CD4-positive, alpha-beta memory T cell (primary cell): ENCODE measurements around the gene LRFN4. TPM values are rescaled to one million over a fixed set of nuclear protein-coding genes. Genes with fewer than 3 reads are reported as not detected.

ENCODE experiments used
- CTCF ChIA-PET: fragments of 350-600 bp; sonication (Branson Sonifier 250); formaldehyde crosslinking; loops from one replicate; lab custom pipeline; 2021; ENCODE audit warnings: inconsistent platforms; ENCODE audit not compliant: partially characterized antibody; lab: Charles Lee
- POLR2A ChIA-PET: fragments of 350-600 bp; sonication (Branson Sonifier 250); formaldehyde crosslinking; loops from one replicate; lab custom pipeline; 2021; ENCODE audit not compliant: partially characterized antibody; lab: Charles Lee
- DNase-seq, 5 donors: peaks; one replicate each; pipeline versions ENCODE4 v3.0.0 to v3.0.0-alpha.2; 2020 to 2022; ENCODE audit warnings: mixed read lengths in 1 of 5
- H3K27ac ChIP-seq: one replicate; pipeline ENCODE4 v1.7.0; 2013; ENCODE audit warnings: low read depth, low read length
- H3K27me3 ChIP-seq: 2 replicates; pipeline ENCODE4 v1.7.0; 2013; ENCODE audit warnings: mild to moderate bottlenecking, low read length, moderate library complexity; ENCODE audit not compliant: insufficient read depth
- H3K36me3 ChIP-seq: 2 replicates; pipeline ENCODE4 v1.7.0; 2013; ENCODE audit warnings: mild to moderate bottlenecking, low read length, moderate library complexity; ENCODE audit not compliant: insufficient read depth
- H3K4me1 ChIP-seq: 2 replicates; pipeline ENCODE4 v1.7.0; 2013; ENCODE audit warnings: mild to moderate bottlenecking, low read length, moderate library complexity; ENCODE audit not compliant: insufficient read depth
- H3K4me3 ChIP-seq, 2 donors: one replicate each; pipeline ENCODE4 v1.7.0; 2013; ENCODE audit warnings: low read length in 2 of 2, mild to moderate bottlenecking in 1 of 2
- H3K9me3 ChIP-seq, 2 donors: one replicate each; pipeline ENCODE4 v1.7.0; 2013; ENCODE audit warnings: low read length in 2 of 2, control low read depth in 1 of 2; ENCODE audit not compliant: control insufficient read depth in 1 of 2
- H3K27ac Mint-ChIP-seq, 7 donors: one replicate each; pipeline ENCODE4 v1.8.0; 2020 to 2021; ENCODE audit warnings: mixed read lengths in 7 of 7, mild to moderate bottlenecking in 6 of 7, inconsistent platforms in 3 of 7, moderate library complexity in 3 of 7
- H3K27me3 Mint-ChIP-seq, 2 donors: one replicate each; pipeline ENCODE4 v1.8.0; 2020 to 2021; ENCODE audit warnings: mixed read lengths in 2 of 2
- H3K36me3 Mint-ChIP-seq, 2 donors: one replicate each; pipeline ENCODE4 v1.8.0; 2020 to 2021; ENCODE audit warnings: mixed read lengths in 2 of 2, inconsistent platforms in 1 of 2, mild to moderate bottlenecking in 1 of 2
- H3K4me1 Mint-ChIP-seq, 4 donors: one replicate each; pipeline ENCODE4 v1.8.0; 2020 to 2021; ENCODE audit warnings: mixed read lengths in 4 of 4, mild to moderate bottlenecking in 1 of 4
- H3K4me3 Mint-ChIP-seq, 8 donors: one replicate each; pipeline ENCODE4 v1.8.0; 2020 to 2021; ENCODE audit warnings: mixed read lengths in 8 of 8, mild to moderate bottlenecking in 7 of 8, moderate library complexity in 6 of 8, inconsistent platforms in 3 of 8
- H3K9me3 Mint-ChIP-seq, 8 donors: one replicate each; pipeline ENCODE4 v1.8.0; 2020 to 2021; ENCODE audit warnings: mixed read lengths in 8 of 8, mild to moderate bottlenecking in 5 of 8, inconsistent platforms in 3 of 8, moderate library complexity in 1 of 8
- intact Hi-C: fragments of 100-400 bp; cut with micrococcal nuclease; formaldehyde crosslinking; loops from one replicate; pipeline ENCODE4 v1.15.1; 2023
- polyA plus RNA-seq, 2 donors: library from polyadenylated mRNA; unstranded; fragments of 300-500 nt; fragmentation: Illumina TruSeq; gene quantifications; one replicate each; pipeline ENCODE4 v1.2.3, GENCODE V29; 2021
- total RNA-seq, 2 experiments: library from RNA; stranded (reverse); gene quantifications; one replicate each; pipeline ENCODE4 v1.2.3, GENCODE V29; 2021

Gene LRFN4
- total and polyA plus RNA-seq, 4 experiments from 2014 or later, result 0.42 to 5.3 (median 4.0) TPM

DNA sequence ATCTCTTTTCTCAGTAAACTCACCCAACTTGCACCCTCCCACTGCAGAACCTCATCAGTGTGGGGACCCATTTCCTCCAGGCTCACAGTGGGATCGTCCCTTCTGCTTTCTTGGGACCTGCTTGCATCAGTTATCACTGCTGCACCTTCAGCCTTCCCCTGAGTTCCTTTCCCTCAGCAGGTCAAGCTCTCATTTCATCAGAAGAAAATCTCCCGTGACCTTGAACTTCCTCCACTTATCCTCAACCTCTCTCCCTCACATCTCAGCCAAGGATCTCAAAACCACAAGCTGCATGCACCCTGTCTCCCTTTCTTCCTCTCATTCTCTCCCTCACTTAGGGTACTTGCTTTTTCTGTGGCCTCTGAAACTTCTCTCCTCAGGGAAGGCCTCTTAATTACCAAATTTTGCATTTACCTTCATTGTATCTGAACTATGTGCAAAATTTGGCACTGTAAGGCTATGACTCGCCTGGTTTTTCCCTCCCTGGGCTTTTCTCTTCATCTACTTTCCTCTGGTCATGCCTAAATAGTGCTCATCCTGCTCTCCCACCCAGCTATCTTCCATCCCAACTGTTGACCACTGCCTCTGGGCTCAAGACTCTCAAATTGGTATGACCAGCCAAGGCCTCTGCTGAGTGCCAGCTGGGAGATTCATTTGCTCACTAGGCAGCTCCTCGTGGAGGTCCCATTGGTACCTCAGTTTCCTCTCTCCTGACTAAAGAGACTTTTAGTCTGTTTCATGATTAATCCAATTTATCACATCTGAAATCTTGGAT, 16.4 kb upstream of the LRFN4 start:
- H3K4me1 Mint-ChIP-seq, result peaks cover 34 to 59% (median 45%) of the 10 kb centered on the region in 4 donors

DNA sequence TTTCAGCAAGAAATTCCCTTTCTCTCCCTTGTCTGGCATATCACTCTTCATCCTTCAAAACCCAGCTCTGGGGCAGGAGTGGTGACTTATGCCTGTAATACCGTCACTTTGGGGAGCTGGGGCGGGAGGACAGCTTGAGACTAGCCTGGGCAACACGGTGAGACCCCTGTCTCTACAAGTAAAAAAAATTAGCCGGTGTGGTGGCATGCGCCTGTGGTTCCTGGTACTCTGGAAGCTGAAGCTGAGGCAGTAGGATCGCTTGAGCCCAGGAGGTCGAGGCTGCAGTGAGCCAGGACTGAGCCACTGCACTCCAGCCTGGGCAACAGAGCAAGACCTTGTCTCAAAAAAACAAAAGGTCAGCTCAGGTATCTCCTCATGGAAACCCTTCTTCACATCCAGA, 15.0 kb upstream of the LRFN4 start:
- peak overlapping the region; percentile 97 for H3K27ac ChIP-seq
- H3K4me3 Mint-ChIP-seq, result peak overlapping the region; percentile 87 to 96 (median 92)

More for the DNA sequence above, 16.4 kb upstream of the LRFN4 start:
- Mint-ChIP-seq H3K27me3 (no peaks in the 10 kb centered on the region), H3K36me3 (peaks cover 8 to 38% of the 10 kb centered on the region in 2 donors), H3K4me3 (peak overlapping the region in 5 of 8 donors; percentile 7 to 92 (median 9)), H3K9me3 (peaks cover 0 to 5% (median 0%) of the 10 kb centered on the region in 8 donors), H3K27ac (peak overlapping the region; percentile 20 to 98 (median 77))
- Histone ChIP-seq H3K36me3 (peaks cover 6% of the 10 kb centered on the region), H3K4me1 (peaks cover 50% of the 10 kb centered on the region), H3K4me3 (no peak overlapping the region), H3K27ac (peak overlapping the region; percentile 19), H3K27me3 (no peaks in the 10 kb centered on the region), H3K9me3 (no peaks in the 10 kb centered on the region)
- DNase-seq, result no peak
- intact Hi-C loops, result no loop called here
- ChIA-PET CTCF (interaction anchor here (0.7 kb wide), 1 partner anchor 143 kb away, joined by 3 read pairs; no protein-coding TSS in a partner anchor), POLR2A (interaction anchor here (1.2 kb wide), 1 partner anchor 285 kb away, joined by 3 read pairs; no protein-coding TSS in a partner anchor)

DNA sequence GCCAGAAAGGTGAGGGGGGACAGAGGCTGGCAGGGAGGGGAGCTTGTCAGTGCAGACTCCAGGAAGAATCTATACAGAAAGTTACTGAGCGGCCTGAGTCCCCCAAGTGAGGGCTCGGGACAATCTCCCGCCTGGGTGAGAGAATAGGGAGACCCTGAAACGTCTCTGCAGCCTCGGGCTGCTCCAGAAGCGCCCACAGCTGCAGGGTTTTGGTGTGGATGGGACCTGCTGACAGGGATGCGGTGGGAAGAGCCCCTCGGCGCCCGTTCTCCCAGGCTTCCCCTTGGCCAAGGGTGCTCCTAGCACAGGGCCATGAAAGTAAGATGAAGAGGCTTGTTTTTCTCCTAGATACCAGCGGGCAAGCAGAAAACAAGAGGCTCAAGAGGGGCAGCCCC, 14.4 kb upstream of the LRFN4 start:
- intact Hi-C loops, result loop anchor here (2.0 kb wide), 2 partner anchors 250 to 404 kb away; partner anchors contain the start of genes CCDC87, CCS and MRPL11
- peaks cover 8 to 48% of the 10 kb centered on the region in 2 donors for H3K36me3 Mint-ChIP-seq
- H3K4me3 ChIP-seq, result peak overlapping the region; percentile 32 to 88
- peaks cover 50% of the 10 kb centered on the region for H3K4me1 ChIP-seq
- peak overlapping the region; percentile 97 for H3K27ac ChIP-seq
- H3K4me1 Mint-ChIP-seq, result peaks cover 34 to 59% (median 45%) of the 10 kb centered on the region in 4 donors
- ChIA-PET POLR2A (interaction anchor here (0.6 to 6.0 kb wide), 32 partner anchors 9 to 1224 kb away, joined by 3 to 122 read pairs (median 5); partner anchors contain the start of genes ACTN3, BRMS1, DPP3 and KDM2A), CTCF (interaction anchor here (0.9 to 1.8 kb wide), 3 partner anchors 10 to 164 kb away, joined by 3 to 6 read pairs (median 3); no protein-coding TSS in a partner anchor)
- H3K4me3 Mint-ChIP-seq, result peak overlapping the region; percentile 87 to 96 (median 92)
- H3K27me3 Mint-ChIP-seq, result no peaks in the 10 kb centered on the region
- no peaks in the 10 kb centered on the region for H3K9me3 ChIP-seq
- H3K27me3 ChIP-seq, result no peaks in the 10 kb centered on the region
- H3K9me3 Mint-ChIP-seq, result peaks cover 0 to 5% (median 0%) of the 10 kb centered on the region in 8 donors
- peak in 1 of 5 donors; percentile 35 for DNase-seq
- peaks cover 11% of the 10 kb centered on the region for H3K36me3 ChIP-seq
- peak overlapping the region; percentile 91 to 98 (median 96) for H3K27ac Mint-ChIP-seq

More for the DNA sequence above, 15.0 kb upstream of the LRFN4 start:
- H3K9me3 ChIP-seq, result no peaks in the 10 kb centered on the region
- ChIA-PET POLR2A (interaction anchor here (0.6 to 6.0 kb wide), 17 partner anchors 8 to 530 kb away, joined by 3 to 122 read pairs (median 6); partner anchors contain the start of genes ACTN3, DPP3, KDM2A and RBM14), CTCF (interaction anchor here (0.7 to 1.8 kb wide), 3 partner anchors 9 to 163 kb away, joined by 3 to 6 read pairs (median 4); no protein-coding TSS in a partner anchor)
- H3K36me3 ChIP-seq, result peaks cover 11% of the 10 kb centered on the region
- peak overlapping the region; percentile 91 to 98 (median 96) for H3K27ac Mint-ChIP-seq
- intact Hi-C loops, result loop anchor here (2.0 kb wide), 2 partner anchors 249 to 403 kb away; partner anchors contain the start of genes CCDC87, CCS and MRPL11
- peaks cover 8 to 46% of the 10 kb centered on the region in 2 donors for H3K36me3 Mint-ChIP-seq
- no peaks in the 10 kb centered on the region for H3K27me3 Mint-ChIP-seq
- H3K4me1 Mint-ChIP-seq, result peaks cover 34 to 59% (median 45%) of the 10 kb centered on the region in 4 donors
- H3K9me3 Mint-ChIP-seq, result peaks cover 0 to 5% (median 0%) of the 10 kb centered on the region in 8 donors
- DNase-seq, result no peak
- H3K4me3 ChIP-seq, result peak overlapping the region; percentile 32 to 88
- H3K27me3 ChIP-seq, result no peaks in the 10 kb centered on the region
- peaks cover 50% of the 10 kb centered on the region for H3K4me1 ChIP-seq

DNA sequence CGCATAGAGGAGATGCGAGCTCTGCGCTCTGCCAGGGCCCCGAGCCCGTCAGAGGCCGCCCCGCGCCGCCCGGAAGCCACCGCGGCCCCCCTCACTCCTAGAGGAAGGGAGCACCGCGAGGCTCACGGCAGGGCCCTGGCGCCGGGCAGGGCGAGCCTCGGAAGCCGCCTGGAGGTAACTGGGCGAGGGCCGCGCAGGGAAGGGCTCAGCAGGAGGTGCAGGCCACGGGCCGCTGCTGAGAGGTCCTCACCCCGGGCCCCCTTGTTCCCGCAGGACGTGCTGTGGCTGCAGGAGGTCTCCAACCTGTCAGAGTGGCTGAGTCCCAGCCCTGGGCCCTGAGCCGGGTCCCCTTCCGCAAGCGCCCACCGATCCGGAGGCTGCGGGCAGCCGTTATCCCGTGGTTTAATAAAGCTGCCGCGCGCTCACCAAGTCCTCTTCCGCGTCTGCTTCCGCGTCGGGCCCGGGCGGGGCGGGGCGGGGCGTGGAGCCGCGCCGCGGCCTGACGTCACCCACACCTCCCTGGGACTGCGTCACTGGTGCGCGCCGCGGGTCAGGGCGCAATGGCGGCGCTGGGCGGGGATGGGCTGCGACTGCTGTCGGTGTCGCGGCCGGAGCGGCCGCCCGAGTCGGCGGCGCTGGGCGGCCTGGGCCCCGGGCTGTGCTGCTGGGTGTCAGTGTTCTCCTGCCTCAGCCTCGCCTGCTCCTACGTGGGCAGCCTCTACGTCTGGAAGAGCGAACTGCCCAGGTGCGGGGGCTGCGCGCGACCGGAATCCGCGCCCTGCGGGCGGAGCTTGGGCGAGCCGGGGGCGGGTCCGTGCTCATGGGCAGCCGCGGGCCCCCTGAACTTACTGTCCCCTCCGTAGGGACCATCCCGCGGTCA, 13.7 kb upstream of the LRFN4 start, which contains the start of gene RCE1:
Gene RCE1 (plus strand): TSS at position 546 of the 880 bp plus-strand sequence. CDS start 15 bp downstream, at position 561.
- intact Hi-C loops, result loop anchor here (1.0 to 2.0 kb wide), 6 partner anchors 13 to 498 kb away; partner anchors contain the start of genes BRMS1, CCDC87, CCS and MRPL11
- peaks cover 7% of the 10 kb centered on the region for H3K36me3 ChIP-seq
- no peaks in the 10 kb centered on the region for H3K9me3 ChIP-seq
- H3K27ac ChIP-seq, result peak within 1 kb of the TSS; percentile 97
- H3K4me3 Mint-ChIP-seq, result peak within 1 kb of the TSS; percentile 87 to 96 (median 93)
- H3K4me1 Mint-ChIP-seq, result peaks cover 33 to 55% (median 44%) of the 10 kb centered on the region in 4 donors
- POLR2A ChIA-PET, result interaction anchor here (0.6 to 6.0 kb wide), 40 partner anchors 9 to 1225 kb away, joined by 3 to 122 read pairs (median 4); partner anchors contain the start of genes ACTN3, BBS1, BRMS1 and DPP3
- H3K27me3 Mint-ChIP-seq, result no peaks in the 10 kb centered on the region
- peaks cover 0 to 5% (median 0%) of the 10 kb centered on the region in 8 donors for H3K9me3 Mint-ChIP-seq
- DNase-seq, result peak; percentile 85 to 93 (median 90)
- H3K4me3 ChIP-seq, result peak within 1 kb of the TSS; percentile 88 to 96
- H3K27ac Mint-ChIP-seq, result peak within 1 kb of the TSS; percentile 91 to 98 (median 96)
- no peaks in the 10 kb centered on the region for H3K27me3 ChIP-seq
- H3K36me3 Mint-ChIP-seq, result peaks cover 8 to 46% of the 10 kb centered on the region in 2 donors
- CTCF ChIA-PET, result interaction anchor here (1.2 to 1.8 kb wide), 3 partner anchors 9 to 164 kb away, joined by 3 to 6 read pairs (median 4); no protein-coding TSS in a partner anchor
- peaks cover 50% of the 10 kb centered on the region for H3K4me1 ChIP-seq

DNA sequence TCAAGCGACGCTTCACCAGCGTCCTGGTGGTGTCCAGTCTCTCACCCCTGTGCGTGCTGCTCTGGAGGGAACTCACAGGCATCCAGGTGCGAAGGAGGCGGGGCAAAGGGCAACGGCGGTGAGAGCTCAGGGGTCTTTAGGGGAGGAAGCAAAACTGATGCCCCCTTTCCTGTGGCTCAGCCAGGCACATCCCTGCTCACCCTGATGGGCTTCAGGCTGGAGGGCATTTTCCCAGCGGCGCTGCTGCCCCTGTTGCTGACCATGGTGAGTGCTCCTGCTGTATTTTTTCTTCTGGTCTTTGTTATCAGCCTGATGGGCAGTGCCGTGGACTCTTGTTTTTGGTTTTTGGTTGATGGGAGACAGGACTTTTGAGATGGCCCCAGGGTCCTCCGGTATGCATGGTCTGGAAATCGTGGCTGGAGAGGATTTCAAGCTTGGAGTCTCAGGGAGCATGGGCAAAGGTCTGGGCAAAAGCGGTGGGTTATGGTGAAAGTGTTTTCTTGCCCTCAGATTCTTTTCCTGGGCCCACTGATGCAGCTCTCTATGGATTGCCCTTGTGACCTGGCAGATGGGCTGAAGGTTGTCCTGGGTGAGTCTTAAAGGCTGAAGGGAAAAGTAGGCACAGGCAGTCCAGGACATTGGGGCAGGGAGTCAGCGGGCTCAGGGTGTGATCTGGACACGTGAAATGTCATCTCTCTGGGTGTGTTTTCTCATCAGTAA, 12.9 kb upstream of the LRFN4 start:
- Histone ChIP-seq H3K4me1 (peaks cover 49% of the 10 kb centered on the region), H3K27ac (peak overlapping the region; percentile 97), H3K36me3 (peaks cover 7% of the 10 kb centered on the region), H3K4me3 (peak overlapping the region; percentile 88 to 96), H3K27me3 (no peaks in the 10 kb centered on the region), H3K9me3 (no peaks in the 10 kb centered on the region)
- Mint-ChIP-seq H3K9me3 (peaks cover 0 to 5% (median 0%) of the 10 kb centered on the region in 8 donors), H3K36me3 (peaks cover 8 to 46% of the 10 kb centered on the region in 2 donors), H3K4me1 (peaks cover 33 to 53% (median 43%) of the 10 kb centered on the region in 4 donors), H3K27ac (peak overlapping the region; percentile 89 to 97 (median 94)), H3K4me3 (peak overlapping the region; percentile 84 to 93 (median 92)), H3K27me3 (no peaks in the 10 kb centered on the region)
- ChIA-PET POLR2A (interaction anchor here (0.6 to 6.0 kb wide), 31 partner anchors 10 to 553 kb away, joined by 3 to 122 read pairs (median 4); partner anchors contain the start of genes ACTN3, BBS1, BRMS1 and DPP3), CTCF (interaction anchor here (1.1 to 1.6 kb wide), 3 partner anchors 8 to 150 kb away, joined by 3 to 4 read pairs (median 3); no protein-coding TSS in a partner anchor)
- intact Hi-C loops, result loop anchor here (1.0 to 2.0 kb wide), 6 partner anchors 12 to 499 kb away; partner anchors contain the start of genes BRMS1, CCDC87, CCS and MRPL11
- peak in 1 of 5 donors; percentile 47 for DNase-seq
